ENCODE results near the gene NTNG1.

GRCh38 chr1:107454791-107455190 lies 314.0 kb downstream of the NTNG1 start:
- TF ChIP-seq CTCF (IDR thresholded peaks at IDR 0.05; ENCODE audit: low read length) = no peak
- no peak for TF ChIP-seq EZH2 (optimal IDR thresholded peaks at IDR 0.05; ENCODE audit: low read depth, low read length)
- TF ChIP-seq EZH2phosphoT487 (IDR thresholded peaks at IDR 0.05; ENCODE audit: low read length) = no peak

Data from MM.1S (cell line).